Peyer's patch (tissue), 4 donors: ENCODE data around the gene IFITM1.

Source experiments
- POLR2A ChIP-seq, 2 donors: fragments of 450-650 bp; IDR thresholded peaks; one replicate each; pipeline ENCODE4 v1.5.1; 2017; ENCODE audit warnings: antibody characterized with exemption in 2 of 2, mild to moderate bottlenecking in 2 of 2, moderate library complexity in 2 of 2
- TF ChIP-seq, protein P1 (sequence below), 6 experiments: fragments of 450-650 bp in 4 of 6; fragments of 200-600 bp in 2 of 6; sonication (generic) in 1 of 6; IDR thresholded peaks; one replicate each; pipeline ENCODE4 v1.5.1; 2017 to 2019; ENCODE audit warnings: antibody characterized with exemption in 6 of 6, mild to moderate bottlenecking in 3 of 6, moderate library complexity in 1 of 6

DNA sequence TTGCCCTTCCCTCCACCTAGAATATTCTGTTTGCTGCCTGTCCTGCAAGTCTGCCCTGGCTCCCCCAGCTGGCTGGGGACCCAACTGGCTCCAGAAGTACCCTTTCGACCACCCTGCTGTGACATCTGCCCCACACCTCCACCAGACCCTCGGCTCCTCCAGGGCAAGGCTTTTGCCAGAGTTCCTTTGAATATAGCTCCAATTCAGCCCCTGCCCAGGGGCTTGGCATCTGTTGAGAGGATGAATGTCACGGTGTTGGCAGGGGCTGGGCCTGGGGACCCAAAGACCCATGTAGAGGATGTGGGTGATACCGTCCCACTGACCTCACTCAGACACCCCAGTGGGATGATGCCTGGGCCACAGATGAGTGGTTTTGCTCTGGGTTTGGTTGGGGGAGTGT, 31.7 kb upstream of the IFITM1 start:
- TF ChIP-seq, protein P1, sequence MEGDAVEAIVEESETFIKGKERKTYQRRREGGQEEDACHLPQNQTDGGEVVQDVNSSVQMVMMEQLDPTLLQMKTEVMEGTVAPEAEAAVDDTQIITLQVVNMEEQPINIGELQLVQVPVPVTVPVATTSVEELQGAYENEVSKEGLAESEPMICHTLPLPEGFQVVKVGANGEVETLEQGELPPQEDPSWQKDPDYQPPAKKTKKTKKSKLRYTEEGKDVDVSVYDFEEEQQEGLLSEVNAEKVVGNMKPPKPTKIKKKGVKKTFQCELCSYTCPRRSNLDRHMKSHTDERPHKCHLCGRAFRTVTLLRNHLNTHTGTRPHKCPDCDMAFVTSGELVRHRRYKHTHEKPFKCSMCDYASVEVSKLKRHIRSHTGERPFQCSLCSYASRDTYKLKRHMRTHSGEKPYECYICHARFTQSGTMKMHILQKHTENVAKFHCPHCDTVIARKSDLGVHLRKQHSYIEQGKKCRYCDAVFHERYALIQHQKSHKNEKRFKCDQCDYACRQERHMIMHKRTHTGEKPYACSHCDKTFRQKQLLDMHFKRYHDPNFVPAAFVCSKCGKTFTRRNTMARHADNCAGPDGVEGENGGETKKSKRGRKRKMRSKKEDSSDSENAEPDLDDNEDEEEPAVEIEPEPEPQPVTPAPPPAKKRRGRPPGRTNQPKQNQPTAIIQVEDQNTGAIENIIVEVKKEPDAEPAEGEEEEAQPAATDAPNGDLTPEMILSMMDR (IDR thresholded peaks at IDR 0.05), result no peak
- TF ChIP-seq POLR2A (IDR thresholded peaks at IDR 0.05), result no peak
